ENCODE results near the gene ACSL1. TPM values are rescaled to one million over a fixed set of nuclear protein-coding genes. Genes with fewer than 3 reads are reported as not detected.

The ACSL1 gene
- total and polyA plus RNA-seq, 9 of the 15 experiments (the other 6 are each of a cell fraction or from before 2014, with no cell fraction given): 6.7 to 24.1 (median 15.0) TPM

DNA sequence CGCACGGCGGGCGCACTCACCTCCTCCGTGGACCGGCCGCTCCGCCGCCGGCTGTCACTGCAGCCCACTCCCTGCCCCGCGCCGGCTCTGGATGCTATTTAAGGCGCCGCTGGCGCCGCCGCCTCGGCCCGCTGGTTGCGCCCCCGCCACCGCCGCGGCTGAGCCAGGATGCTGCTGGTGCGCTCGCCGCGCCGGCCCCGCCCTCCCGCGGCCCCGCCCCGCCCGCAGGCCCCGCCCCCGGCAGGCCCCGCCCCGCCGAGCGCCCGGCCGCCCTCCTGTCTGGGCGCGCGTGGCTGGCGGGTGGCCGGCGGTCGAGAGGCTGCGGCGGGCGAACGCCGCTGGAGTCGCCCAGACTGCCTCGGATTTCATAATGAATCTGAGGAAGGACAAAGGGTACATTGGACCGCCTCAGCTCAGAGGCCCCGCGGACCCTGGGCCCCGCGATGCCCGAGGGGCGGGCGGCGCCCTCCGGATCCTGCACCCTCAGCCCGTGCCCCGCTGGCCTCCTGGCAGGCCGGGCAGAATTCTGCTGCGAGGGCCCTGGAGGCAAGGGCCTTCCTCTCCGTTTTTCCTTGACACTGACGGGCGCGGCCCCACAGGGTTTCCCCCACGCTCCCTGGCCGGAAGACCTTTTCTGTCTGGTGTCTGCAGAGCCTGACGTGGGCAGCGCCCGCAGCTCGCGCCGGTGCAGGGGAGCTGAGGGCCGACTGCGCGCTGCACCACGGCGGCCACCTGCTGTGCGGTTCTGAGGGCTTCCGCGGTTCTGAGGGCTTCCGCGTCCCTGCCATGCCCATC is at the start of gene ACSL1 (continued):
- TF ChIP-seq STAG1 (CRISPR knock-in tag; IDR thresholded peaks at IDR 0.05; ENCODE audit: borderline replicate concordance) (no peak), SLC30A9 (CRISPR knock-in tag; IDR thresholded peaks at IDR 0.05) (no peak), WHSC1 (IDR thresholded peaks at IDR 0.05; ENCODE audit: low read length) (no peak), ZNF197 (CRISPR knock-in tag; IDR thresholded peaks at IDR 0.05; ENCODE audit: low read depth) (no peak), NR4A1 (CRISPR knock-in tag; IDR thresholded peaks at IDR 0.05) (no peak), NR4A1 (tag; IDR thresholded peaks at IDR 0.05) (no peak), CHCHD3 (CRISPR knock-in tag; IDR thresholded peaks at IDR 0.05) (no peak), MAZ (CRISPR knock-in tag; conservative IDR thresholded peaks at IDR 0.05 in 1 of 2, IDR thresholded peaks at IDR 0.05 in 1 of 2) (peak; percentile 18 to 43; a peak in 1 of 4 replicates), MXD1 (CRISPR knock-in tag; IDR thresholded peaks at IDR 0.05; ENCODE audit: borderline replicate concordance, poor library complexity, severe bottlenecking) (no peak), RCOR1 (IDR thresholded peaks at IDR 0.05; ENCODE audit: borderline replicate concordance in 1 of 2, low read depth in 2 of 2, low read length in 2 of 2) (no peak), BRD9 (IDR thresholded peaks at IDR 0.05; ENCODE audit: low read depth, partially characterized antibody) (no peak), RERE (CRISPR knock-in tag; IDR thresholded peaks at IDR 0.05; ENCODE audit: borderline replicate concordance) (no peak), ATF2 (CRISPR knock-in tag; IDR thresholded peaks at IDR 0.05) (no peak), KAT2B (IDR thresholded peaks at IDR 0.05; ENCODE audit: low read depth, low read length) (no peak), ZNF592 (IDR thresholded peaks at IDR 0.05) (0 out of 2 replicates have a peak, but pooled peaks have one; percentile 22)

All from K562 (cell line).